Tongue (tissue), 2 donors: ENCODE measurements around the gene SUN5. TPM values are rescaled to one million over a fixed set of nuclear protein-coding genes. Genes with fewer than 3 reads are reported as not detected.

Experiments used
- DNase-seq: peaks from one replicate; pipeline ENCODE4 v3.0.0-alpha.2; 2015
- total RNA-seq: library from RNA; depleted of rRNA; stranded (reverse); fragments of >200 nt; gene quantifications from one replicate; pipeline ENCODE4 v1.2.3, GENCODE V29; 2014

The SUN5 gene
- total RNA-seq, 1 donor from 2014 or later = not detected

DNA sequence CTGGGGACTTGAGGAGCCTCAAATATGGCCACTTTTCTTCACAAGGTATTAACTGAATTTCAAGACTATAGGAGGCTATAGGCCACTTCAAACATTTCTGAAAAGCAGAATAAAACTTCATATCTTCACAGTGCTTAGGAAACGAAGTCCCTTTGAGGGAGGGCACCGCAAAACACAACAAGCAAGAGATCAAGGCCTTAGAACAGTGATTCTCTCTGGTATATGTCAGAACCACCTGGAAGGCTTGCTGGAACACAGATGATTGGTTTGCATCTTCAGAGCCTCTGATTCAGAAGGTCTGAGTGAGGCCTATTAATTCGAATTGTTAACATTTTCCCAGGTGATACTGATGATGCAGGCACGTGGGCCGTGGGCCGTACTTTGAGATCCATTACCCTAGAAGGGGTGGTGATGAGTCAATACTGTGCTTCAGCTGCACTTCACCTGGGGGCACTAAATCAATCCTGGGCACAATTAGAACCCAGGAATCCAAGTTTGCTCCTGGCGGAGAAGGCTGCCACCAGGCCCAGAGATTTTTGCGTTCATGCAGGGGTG, 10.7 kb downstream of the SUN5 start:
- DNase-seq = no peak

DNA sequence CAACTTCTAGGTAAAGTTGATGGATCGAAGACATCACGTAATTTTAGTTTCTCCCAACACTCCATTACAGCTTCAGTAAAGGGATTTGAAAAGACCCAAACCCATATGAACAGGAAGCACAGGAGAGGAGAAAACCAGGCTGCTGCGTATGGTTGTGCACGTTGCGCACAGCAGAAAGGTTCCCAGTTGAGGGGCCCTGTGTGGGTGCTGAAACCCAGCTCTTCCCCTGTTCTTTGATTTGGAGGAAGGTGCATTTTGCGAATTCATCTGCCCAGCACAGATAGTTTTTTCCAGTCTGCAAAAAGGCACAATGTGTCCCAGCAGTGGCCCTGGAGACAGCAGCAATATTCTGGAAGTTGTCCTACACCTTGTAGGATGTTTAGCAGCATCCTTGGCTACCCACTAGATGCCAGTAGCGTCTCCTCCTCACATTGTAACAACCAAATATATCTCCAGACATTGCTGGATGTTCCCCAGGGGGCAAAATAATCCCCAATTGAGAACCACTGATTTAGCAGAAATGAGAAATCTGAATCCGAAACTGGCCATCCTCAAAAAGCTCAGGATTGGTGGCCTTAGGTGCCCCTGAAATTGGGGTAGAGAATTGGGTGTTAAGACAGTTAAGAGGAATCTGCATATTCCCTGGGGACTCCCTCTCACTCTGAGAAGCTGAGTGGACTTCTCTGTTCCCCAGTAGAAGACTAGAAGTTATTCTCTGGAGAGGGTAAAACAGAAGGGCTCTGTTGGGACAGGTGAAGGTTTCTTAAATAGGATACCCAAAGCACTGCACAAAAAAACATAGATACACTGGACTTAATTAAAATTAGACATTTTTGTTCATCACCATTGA, 12.2 kb downstream of the SUN5 start:
- DNase-seq = no peak

DNA sequence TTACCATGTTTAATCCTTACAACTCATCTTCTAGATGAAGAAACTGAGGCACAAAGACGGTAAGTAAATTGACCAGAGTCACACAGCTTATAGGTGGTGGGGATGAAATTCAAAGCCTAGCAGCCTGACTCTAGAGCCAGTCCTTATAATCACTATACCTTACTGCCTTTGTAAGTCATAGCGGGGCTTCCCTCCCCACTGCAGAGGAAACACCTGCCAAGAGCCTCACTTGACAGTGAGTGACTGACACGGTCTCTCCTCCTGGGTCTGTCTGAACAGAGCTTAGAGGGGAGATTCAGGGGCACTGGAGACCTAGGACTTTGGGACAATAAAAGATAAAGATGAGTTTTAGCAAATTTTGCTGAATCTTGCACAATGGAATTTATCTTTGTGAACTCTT, 12.8 kb downstream of the SUN5 start:
- no peak for DNase-seq

DNA sequence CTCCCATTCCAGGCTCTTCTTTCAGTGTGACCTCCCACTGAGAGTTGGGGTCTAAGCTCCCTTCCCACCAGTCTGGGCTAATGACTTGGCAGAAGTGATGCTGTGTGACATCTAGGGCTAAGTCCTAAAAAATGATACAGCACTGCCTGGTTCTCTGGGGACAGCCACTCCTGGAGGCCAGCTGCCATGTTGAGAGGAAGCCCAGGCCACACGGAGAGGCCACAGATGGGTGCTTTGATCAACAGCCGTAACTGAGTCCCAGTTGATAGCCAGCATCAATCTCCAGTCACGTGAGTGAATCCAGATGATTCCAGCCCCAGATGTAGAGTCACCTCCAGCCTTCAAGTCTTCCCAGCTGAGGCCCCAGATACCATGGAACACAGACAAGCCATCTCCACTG, 13.8 kb downstream of the SUN5 start:
- no peak for DNase-seq

DNA sequence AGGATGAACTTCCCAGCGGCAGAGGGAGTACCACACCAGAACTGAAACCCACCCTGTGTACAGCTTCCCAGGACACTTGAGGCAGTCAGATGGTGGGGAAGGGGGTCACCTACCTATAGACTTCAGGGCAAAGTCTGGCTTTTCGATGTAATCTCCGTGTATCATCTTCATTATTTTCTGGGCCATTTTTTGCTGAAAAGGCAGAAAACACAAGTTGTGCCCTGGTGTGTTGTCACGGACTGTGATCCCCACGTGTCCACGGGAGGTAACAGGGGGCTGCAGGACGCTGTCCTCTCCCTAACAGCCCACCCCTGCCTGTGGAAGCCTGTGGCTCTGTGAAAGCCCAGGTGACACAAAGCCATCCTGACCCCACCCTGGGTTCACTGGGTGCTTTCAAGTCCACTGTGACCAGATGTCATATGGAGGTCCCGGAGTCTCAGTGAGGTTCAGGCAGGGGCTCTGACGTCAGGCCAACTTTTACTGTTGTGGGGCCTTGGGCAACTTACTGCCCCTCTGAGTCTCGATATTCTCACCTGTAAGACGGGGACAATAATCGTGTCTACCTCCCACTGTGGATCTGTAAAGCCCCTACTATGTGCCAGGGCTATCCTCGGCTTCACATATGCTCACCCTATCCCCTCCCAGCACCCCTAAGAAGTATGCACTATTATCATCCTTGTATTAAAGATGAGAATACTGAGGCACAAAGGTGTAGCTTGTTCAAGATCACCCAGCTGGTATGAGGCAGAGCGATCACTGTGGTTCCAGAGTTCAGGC, 14.5 kb downstream of the SUN5 start:
- DNase-seq = no peak

DNA sequence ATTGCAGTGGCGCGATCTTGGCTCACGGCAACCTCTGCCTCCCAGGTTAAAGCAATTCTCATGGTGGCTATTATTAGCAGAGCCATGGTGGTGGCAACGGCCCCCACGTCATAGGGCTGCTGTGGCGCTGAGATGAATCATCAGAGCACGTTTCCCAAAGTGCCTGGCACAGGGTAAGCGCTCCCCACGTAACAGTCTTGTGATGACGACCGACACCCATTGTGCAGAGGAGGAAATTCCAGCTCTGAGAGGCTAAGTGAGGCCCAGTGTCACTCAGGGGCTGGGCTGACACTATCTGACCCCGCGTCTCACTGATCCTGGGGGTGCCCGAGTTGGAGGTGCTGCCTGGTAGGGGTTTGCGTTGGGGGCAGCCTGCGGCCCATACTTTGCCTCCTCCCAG, 16.2 kb downstream of the SUN5 start:
- no peak for DNase-seq

DNA sequence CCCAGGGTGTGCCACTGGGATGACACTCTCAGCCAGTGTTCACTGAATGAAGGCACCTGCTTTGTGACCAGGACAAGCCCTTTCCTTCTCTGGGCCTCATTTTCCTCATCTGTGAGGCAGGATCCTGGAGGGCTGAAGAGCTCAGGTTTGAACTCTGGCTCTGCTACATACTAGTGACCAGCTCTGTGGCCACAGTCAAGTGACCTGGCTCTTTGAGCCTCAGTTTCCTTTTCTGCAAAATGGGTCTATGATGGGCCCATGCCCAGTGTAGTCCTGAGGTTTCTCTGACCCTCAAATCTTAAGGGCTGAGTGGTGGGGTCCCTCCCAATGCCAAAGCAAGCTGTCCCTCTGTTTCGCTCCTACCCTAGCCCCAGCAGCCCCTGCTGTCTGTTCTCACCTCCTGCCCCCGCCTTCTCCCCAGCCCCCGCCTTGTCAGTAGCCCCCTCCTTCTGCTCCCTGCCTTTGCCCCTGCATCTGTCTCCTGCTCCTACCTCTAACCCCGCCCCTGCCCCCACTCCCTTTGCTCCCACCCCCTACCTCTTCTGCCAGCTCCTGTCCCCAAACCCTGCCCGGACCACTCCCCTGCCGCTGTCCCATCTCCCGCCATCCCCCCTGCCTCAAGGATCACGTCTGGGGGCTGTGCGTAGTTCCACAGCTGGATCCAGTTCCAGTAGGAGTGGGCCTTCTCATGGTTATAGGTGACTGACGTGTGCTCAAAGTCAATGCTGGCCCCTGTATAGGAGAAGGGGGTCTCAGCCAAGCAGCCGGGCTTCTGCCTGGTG, 17.0 kb downstream of the SUN5 start:
- no peak for DNase-seq

DNA sequence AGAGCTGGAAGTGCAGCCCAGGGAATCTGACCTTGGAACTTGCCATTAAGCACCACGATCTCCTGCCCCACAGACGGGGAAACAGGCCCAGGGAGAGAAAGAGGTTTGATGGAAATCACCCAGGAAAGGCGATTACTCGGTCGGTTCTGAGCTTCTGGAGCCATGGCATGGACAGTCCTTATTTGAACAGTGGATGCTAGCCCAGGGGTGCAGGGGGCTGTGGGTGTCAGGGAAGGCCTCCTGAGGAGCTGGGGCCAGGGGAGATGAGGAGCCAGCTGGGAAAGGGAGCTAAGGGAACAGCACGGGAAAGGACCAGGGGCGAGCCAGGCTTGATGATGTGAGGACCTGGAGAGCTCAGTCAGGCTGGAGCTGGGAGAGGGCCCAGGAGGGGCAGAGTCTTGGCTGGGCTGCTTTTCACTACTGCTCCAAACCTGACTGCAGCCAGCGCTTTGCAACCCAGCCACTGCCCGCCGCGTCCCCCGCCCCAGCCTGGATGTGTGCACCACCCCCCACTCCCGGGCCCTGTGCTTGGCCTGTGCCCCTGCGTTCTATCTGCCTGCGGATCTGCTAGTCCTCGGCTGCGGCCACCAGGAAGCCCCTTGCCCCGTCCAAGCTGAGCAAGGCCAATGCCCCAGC, 17.8 kb downstream of the SUN5 start:
- no peak for DNase-seq

DNA sequence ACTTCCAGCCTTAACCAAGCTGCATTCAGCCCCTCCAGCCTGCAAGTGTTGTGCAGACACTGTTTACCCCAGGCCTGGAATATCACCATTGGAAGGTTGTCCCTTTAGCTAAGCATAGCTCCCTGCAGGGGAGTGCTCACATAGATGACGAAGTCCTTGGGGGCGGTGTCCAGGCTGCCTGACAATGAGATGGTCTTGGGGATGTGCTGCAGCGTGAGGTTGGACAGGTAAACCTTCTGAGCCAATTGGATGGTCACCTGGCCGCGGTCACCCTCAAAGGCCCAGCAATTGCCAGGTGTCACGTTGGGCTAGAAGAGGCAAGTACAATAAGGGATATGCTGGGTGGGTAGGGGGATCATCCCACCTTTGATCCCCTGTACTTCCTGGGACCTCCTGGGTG, 18.6 kb downstream of the SUN5 start:
- DNase-seq = no peak

DNA sequence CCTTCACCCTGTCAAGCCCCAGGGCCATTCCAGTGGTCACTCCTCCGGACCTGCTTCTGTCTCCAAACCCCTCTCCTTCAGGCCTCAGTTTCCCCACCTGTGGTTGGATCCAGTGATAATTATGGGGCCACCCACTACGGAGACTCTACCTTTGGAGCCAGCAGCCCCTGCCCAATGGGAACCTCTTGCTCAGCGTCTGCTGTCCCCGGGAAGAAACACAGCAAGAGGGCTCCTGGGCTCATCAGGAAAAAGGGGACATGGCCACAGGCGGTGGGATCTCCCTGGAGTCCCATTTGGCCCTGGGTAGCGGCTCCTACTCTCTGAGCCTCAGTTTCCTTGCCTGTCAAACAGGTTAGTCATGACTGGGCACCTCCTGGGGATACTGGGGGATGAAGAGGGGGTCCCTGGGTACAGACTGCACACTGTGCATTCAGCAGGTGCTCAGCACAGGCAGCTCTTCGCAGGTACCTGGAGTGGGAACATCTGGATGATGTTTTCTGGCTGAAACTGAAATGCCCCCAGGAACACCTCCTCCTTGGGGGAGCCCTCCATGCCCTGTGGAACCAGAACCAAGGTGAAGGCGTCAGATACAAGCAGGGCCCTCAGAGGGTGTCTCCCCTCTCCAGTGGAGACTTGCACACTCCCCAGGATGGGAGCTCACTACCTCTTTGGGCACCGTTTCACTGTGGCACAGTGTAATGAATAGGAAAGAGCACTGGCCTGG, 19.4 kb downstream of the SUN5 start:
- no peak for DNase-seq

DNA sequence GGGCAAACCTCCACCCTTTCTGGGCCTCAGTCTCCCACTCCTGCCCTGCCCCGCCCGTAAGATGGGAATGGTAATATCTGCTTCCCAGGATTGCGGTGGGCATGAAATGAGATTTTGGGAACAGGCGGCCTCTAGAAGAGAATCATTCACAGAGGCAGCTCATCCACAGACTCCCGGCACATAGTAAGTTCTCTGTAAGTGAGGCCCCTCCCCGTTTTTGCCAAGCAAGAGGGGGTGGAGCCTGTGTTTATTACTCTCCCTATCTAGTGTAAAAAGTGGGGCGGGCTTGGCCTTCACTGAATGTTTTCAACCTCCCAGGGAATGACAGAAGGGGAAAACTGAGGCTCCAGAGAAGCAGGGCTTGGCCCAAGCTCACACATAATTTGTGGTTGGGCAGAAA, 20.0 kb downstream of the SUN5 start:
- DNase-seq = no peak

DNA sequence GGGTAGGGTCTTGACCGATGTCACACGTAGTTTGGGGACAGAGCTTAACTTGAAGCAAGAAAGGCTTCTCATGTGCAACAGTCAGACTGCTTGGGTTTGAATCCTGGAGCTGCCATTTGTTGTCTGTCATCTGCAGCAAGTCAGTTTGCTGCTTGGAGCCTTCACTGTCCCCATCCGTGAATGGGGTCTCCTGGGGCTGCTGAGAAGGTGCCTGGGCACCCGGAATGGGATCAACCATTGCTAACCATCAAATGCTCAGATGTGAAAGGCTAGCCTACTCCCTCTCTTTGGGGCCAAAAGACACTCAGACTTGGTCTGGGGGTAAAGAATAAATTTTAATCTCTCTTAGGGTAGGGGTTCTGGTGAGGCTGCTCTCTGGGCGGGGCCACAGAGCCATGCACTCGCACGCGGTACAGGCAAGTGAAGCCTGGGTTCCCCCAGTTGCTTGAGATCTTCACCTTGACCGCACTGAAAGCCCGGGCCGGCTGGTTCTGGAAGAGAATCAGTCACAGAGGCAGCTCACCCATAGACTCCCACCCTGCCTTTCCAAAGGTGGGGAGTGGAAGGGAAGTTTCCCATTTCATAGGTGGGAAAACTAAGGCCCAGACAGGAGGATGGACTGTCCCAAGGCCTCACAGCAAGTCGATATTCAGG, 20.6 kb downstream of the SUN5 start:
- DNase-seq = no peak

DNA sequence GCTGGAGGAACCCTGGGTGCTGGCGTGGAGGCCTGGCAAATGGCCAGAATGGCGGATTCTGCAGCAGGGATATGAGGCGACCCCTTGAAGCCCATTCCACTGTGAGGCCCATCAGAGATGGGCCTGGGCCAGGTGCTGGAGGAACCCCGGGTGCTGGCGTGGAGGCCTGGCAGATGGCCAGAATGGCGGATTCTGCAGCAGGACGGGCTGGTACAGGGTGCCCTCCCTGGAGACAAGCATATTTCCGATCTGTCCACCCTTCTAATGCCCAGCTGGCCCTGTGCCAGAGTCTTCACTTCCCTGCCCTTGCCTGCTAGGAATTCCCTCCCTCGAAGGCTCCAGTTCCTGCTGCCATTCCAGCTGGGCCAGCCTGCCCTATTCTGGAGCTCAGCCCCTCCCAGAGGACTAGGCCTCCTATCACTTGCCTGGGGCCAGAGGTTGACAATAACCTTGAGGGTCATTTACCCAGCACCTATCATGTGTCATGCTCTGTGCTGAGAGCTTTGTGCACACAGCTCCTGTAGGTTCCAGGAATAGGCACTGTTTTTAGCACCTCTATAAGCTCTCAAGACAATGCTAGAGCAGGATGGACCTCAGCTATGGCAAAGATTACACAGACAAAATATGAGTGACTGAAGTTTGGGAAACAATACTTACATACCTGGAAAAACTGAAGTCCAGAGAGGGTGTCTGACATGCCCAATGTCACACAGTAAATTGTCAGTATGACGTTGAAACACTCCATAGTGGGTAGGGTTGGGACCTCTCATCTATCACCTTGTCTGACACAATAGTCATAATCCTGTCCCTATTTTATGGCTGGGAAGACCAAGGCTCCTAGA, 21.4 kb downstream of the SUN5 start:
- peak; percentile 63 for DNase-seq

DNA sequence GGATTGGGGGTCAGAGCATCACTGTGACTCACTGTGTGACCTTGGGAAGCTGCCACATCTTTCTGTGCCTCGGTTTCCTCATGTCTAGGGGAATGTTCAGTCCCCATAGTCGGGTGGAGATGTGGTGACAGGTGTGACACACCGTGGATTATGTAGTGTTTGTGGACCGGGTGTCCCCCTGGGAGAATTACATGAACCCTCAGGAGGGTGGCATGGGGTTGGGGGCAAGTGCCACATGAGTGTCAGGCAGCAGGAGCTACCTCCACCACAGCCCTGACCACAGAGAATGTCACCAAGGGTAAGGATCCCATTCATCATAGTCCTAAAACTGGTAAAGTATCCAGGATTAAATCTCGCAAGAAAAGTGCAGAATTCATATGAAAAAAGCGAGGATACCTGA, 23.2 kb downstream of the SUN5 start:
- no peak for DNase-seq

DNA sequence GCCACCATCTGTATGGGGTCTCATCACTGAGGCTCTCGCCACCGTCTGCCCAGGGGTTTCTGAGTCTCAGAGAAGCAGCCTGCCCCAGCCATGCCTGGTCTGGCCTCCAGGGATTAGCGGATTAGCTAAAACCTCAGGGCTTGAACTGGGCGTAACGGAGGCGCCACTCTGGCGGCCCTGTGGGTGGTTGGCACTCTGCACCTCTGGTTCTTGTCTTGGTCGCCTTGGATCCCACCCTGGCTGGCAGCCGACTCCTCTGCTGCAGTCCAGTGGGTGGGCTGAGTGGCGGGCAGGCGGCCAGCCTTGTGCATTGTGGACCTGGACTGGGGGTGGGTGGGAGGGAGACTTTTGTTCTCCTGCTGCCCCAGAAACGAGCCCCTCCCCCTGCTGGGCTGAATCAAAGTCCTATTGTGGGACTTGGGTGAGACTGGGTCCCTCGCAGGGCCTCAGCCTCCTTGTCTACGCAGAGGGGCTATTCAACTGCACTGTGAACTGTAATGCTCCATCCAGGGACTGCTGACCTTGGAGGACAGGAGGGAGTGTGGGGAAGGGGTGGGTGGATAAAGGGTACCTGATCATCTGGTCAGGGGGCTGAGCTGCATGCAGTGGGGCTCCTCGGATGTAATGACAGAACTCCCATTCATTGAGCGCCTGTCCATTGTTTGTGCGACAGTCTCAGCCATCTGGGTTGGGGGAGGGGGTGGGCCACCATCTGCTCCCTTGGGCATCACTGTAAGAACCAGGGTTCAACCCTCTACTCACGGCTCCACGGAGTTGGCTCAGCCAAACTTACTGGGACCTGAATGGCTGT, 23.9 kb downstream of the SUN5 start:
- DNase-seq = peak; percentile 20

DNA sequence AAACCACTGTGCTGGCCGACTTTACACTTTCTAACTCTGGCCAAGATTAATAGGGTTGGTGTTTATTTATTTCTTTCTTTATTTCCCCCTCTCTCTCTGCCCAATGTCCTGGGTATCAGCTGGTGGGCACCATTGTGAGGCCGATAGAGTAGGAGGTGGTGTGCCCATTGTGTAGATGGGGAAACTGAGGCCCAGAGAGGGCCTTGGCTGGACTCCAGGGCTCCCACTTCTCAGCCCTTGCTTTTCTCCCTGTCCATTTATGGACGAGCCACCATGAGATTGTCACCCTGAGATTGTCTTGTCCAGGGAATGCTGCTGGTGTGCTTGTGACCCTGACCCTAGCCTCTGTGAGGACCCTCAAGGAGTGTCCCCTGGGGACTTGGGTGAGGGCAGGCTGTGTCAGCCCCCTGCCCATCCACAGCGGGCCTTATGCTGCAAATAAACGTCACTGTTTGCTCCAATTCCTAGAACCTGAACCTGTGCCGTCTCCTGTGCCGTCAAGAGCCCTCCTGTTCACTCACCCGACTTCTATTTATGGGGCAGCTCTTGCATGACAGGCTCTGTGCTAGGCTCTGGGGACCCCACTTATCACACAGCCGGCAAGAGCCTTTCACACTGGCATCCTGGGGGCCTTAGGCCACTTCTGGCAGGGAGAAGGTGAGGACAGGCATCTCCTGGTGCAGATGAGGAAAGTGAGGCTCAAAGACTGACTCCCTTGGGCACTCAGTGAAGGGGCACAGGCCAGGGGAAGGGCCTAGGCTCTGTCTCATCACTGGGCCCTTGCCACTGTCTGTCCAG, 24.8 kb downstream of the SUN5 start:
- no peak for DNase-seq

DNA sequence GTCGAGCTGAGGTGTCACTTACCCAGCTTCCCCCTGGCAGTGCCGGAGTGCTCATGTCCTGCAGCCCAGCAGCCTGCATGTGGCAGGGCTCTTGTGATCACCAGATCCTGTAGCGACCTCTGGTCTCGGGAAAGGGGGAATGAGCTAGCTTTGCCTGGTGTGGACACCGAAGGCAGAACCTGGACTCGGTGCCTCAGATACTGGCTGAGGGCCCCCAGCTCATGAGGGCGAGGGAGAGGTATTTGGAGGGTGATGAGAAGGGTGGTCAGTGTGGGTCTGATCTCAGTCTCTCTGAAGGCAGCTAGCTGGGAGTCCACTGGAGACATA, 26.3 kb downstream of the SUN5 start:
- no peak for DNase-seq

DNA sequence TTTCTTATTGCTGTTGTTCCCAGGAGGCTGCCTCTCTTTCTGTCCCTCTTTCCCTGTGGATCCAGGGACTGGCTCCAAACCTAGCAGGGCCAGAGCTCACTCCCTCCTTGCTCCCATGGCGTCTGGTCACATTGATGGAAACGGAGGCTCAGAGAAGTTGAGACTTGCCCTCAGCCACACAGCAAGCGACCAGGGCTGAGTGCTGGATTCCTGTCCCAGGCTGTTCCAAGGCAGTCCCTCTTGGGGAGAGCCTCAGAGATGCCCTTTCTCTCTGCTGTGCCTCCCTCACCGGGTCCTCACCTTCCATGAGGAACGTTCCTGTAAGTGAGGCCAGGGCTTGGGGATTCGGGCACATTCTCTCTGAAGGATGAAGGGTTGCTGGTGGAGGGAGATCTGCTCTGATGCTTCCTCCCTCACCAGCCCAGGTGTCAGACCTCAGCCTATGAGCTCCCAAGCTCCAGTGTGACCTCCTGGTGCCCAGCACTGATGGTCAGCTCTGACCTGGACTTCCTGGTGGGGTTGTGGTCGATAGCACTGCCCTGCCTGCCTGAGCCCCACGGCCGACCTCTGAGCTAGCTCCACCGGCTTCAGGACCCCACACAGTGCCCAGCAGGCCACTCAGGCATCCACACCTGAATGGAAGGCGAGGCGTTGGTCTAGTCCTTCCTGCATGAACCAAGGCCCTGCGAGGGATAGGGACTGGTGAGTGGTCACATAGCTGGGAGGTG, 26.8 kb downstream of the SUN5 start:
- no peak for DNase-seq
